B cell (primary cell): ENCODE results near the gene TMPRSS13. TPM values are rescaled to one million over a fixed set of nuclear protein-coding genes. Genes with fewer than 3 reads are reported as not detected.

Experiments
- ATAC-seq: fragments of 200-7000 bp; cut with Tn5 transposase; one replicate; pipeline ENCODE4 v1.10.0; 2021; ENCODE audit warnings: low read depth, mild to moderate bottlenecking, moderate number of reproducible peaks, moderate library complexity
- CTCF ChIA-PET: fragments of 350-600 bp; sonication (Branson Sonifier 250); formaldehyde crosslinking; loops from one replicate; lab custom pipeline; 2021; ENCODE audit warnings: antibody characterized with exemption, inconsistent platforms; lab: Charles Lee
- POLR2A ChIA-PET: fragments of 350-600 bp; sonication (Branson Sonifier 250); formaldehyde crosslinking; loops from one replicate; lab custom pipeline; 2021; ENCODE audit warnings: antibody characterized with exemption; lab: Charles Lee
- DNase-seq: peaks from one replicate; pipeline ENCODE4 v3.0.0; 2013
- H2AFZ ChIP-seq: 2 replicates; pipeline ENCODE4 v1.6.1; 2012; ENCODE audit warnings: mild to moderate bottlenecking, low read depth, low read length; ENCODE audit not compliant: insufficient read depth, poor library complexity, severe bottlenecking
- H3K27ac ChIP-seq, 2 donors: 1 replicate in 1 of 2; 2 replicates in 1 of 2; pipeline ENCODE4 v1.5.1; 2012 to 2013; ENCODE audit warnings: low read length in 2 of 2, mild to moderate bottlenecking in 2 of 2, moderate library complexity in 1 of 2
- H3K27me3 ChIP-seq, 4 experiments: fragments of 200-600 bp in 1 of 4; sonication (generic) in 1 of 4; replicated peaks in 1 of 4; 1 replicate in 2 of 4; 2 replicates in 2 of 4; pipeline versions ENCODE4 v1.6.1 to v1.7.0; 2013 to 2016; ENCODE audit warnings: low read length in 3 of 4, mild to moderate bottlenecking in 2 of 4, mixed read lengths in 1 of 4, moderate library complexity in 1 of 4; ENCODE audit not compliant: insufficient read depth in 4 of 4, control insufficient read depth in 3 of 4; ENCODE audit errors: control extremely low read depth in 1 of 4
- H3K36me3 ChIP-seq, 2 experiments: replicated peaks in 1 of 2; 1 replicate in 1 of 2; 2 replicates in 1 of 2; pipeline versions ENCODE4 v1.6.1 to v1.7.1; 2013; ENCODE audit warnings: low read length in 1 of 2; ENCODE audit not compliant: insufficient read depth in 2 of 2, control insufficient read depth in 1 of 2; ENCODE audit errors: control extremely low read depth in 1 of 2, extremely low read depth in 1 of 2
- H3K4me1 ChIP-seq, 2 donors: fragments of 200-600 bp in 1 of 2; sonication (generic) in 1 of 2; 1 replicate in 1 of 2; 2 replicates in 1 of 2; pipeline versions ENCODE4 v1.5.1 to v1.6.1; 2013 to 2017; ENCODE audit warnings: low read length in 2 of 2; ENCODE audit not compliant: control insufficient read depth in 2 of 2, insufficient read depth in 2 of 2
- H3K4me2 ChIP-seq: replicated peaks from 2 replicates; pipeline ENCODE3; 2012; ENCODE audit warnings: mild to moderate bottlenecking, low read depth, low read length; ENCODE audit not compliant: poor library complexity, severe bottlenecking
- H3K4me3 ChIP-seq, 5 experiments: fragments of 200-600 bp in 1 of 5; sonication (generic) in 1 of 5; 1 replicate in 3 of 5; 2 replicates in 2 of 5; pipeline versions ENCODE4 v1.5.1 to v1.7.0; 2011 to 2016; ENCODE audit warnings: low read length in 4 of 5, mild to moderate bottlenecking in 4 of 5, low read depth in 2 of 5, control low read depth in 1 of 5, moderate library complexity in 1 of 5; ENCODE audit not compliant: insufficient read depth in 1 of 5; ENCODE audit errors: control extremely low read depth in 1 of 5, extremely low read depth in 1 of 5
- H3K79me2 ChIP-seq: fragments of 200-600 bp; sonication (generic); one replicate; pipeline ENCODE4 v1.6.0; 2016; ENCODE audit warnings: low read length; ENCODE audit not compliant: control insufficient read depth, insufficient read depth
- H3K9ac ChIP-seq: fragments of 200-600 bp; sonication (generic); 2 replicates; pipeline ENCODE4 v1.6.1; 2017; ENCODE audit warnings: mild to moderate bottlenecking, low read length, moderate library complexity
- H3K9me3 ChIP-seq, 3 donors: one replicate each; pipeline versions ENCODE4 v1.6.1 to v1.7.1; 2013; ENCODE audit warnings: low read length in 2 of 3; ENCODE audit not compliant: control insufficient read depth in 2 of 3, insufficient read depth in 1 of 3; ENCODE audit errors: control extremely low read depth in 1 of 3
- H4K20me1 ChIP-seq: 2 replicates; pipeline ENCODE4 v1.6.0; 2012; ENCODE audit warnings: mild to moderate bottlenecking, low read length; ENCODE audit not compliant: insufficient read depth, control insufficient read depth, poor library complexity, severe bottlenecking
- H3K27ac Mint-ChIP-seq: one replicate; pipeline ENCODE4 v1.8.0; 2021; ENCODE audit warnings: mixed read lengths
- H3K27me3 Mint-ChIP-seq: one replicate; pipeline ENCODE4 v1.8.0; 2021; ENCODE audit warnings: mixed read lengths
- H3K4me1 Mint-ChIP-seq: one replicate; pipeline ENCODE4 v1.8.0; 2021; ENCODE audit warnings: mixed read lengths
- H3K4me3 Mint-ChIP-seq: one replicate; pipeline ENCODE4 v1.8.0; 2021; ENCODE audit warnings: mixed read lengths
- H3K9me3 Mint-ChIP-seq: one replicate; pipeline ENCODE4 v1.8.0; 2022; ENCODE audit warnings: mixed read lengths; ENCODE audit not compliant: insufficient read depth
- EZH2 ChIP-seq: IDR thresholded peaks from 2 replicates; pipeline ENCODE4 v1.6.1; 2012; ENCODE audit warnings: borderline replicate concordance, low read depth, mild to moderate bottlenecking, moderate library complexity, low read length; ENCODE audit not compliant: insufficient read depth, poor library complexity, severe bottlenecking
- WGBS: methylation state at CpG from one replicate; pipeline ENCODE4 v1.1.5; 2013; ENCODE audit warnings: missing lambda C conversion rate; ENCODE audit not compliant: insufficient coverage; 5-methylcytosine and 5-hydroxymethylcytosine counted together
- intact Hi-C: fragments of 100-400 bp; cut with micrococcal nuclease; formaldehyde crosslinking; loops from one replicate; pipeline ENCODE4 v1.10.0; 2022
- polyA plus RNA-seq: library from polyadenylated mRNA; depleted of rRNA; stranded (reverse); fragments of >200 nt; gene quantifications from 2 replicates; pipeline ENCODE4 v1.2.3, GENCODE V29; 2012
- total RNA-seq, 2 donors: library from RNA; stranded (reverse); fragments of 120-200 nt in 1 of 2; gene quantifications; 1 replicate in 1 of 2; 2 replicates in 1 of 2; pipeline versions ENCODE4 v1.2.3 to v1.2.4, GENCODE V29; 2013 to 2022
- TF ChIP-seq, protein P1 (sequence below): fragments of 200-600 bp; IDR thresholded peaks from one replicate; pipeline ENCODE4 v1.8.0; 2022; ENCODE audit warnings: antibody characterized with exemption, mild to moderate bottlenecking

Gene TMPRSS13
- total and polyA plus RNA-seq, 2 donors (not counting 1 experiment from before 2014, with no cell fraction given): 2.4 to 8.0 TPM

DNA sequence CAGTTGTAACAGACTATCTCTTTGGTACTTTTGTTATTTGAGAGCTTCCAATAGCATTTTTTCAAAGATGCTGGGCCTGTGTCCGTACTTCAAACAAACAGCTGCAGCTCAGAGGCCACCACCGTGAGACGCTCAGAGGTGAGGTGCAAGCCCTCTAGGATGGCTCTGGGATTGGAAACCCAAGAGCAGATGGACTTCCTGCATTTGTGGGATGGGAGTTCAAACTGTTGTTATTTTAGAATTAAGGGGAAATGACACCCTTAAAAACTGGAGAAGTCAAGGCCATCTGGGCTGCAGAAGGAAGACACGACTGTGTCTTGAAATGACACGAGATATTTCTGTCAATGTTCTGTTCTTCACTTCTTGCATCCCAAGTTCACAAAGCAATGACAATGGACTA is 47.8 kb upstream of the TMPRSS13 start:
- Histone ChIP-seq H3K79me2 (peaks cover 3% of the 10 kb centered on the region), H3K9me3 (peaks cover 0 to 6% (median 0%) of the 10 kb centered on the region in 3 donors), H3K27me3 (no peaks in the 10 kb centered on the region), H3K4me1 (peaks cover 26 to 47% of the 10 kb centered on the region in 2 donors), H3K9ac (no peak overlapping the region), H4K20me1 (no peaks in the 10 kb centered on the region), H3K36me3 (peaks cover 0 to 2% of the 10 kb centered on the region in 2 experiments), H3K4me2 (no peak overlapping the region), H2AFZ (no peak overlapping the region), H3K27ac (no peak overlapping the region), H3K4me3 (no peak overlapping the region)
- WGBS: 13% methylated on average over 5 of the region's 5 CpGs
- no peak overlapping the region for H3K4me3 Mint-ChIP-seq
- ChIA-PET POLR2A (interaction anchor here (1.6 to 1.8 kb wide), 2 partner anchors 10 to 16 kb away, joined by 3 to 11 read pairs; partner anchors contain the start of gene IL10RA), CTCF (interaction anchor here (0.6 to 8.1 kb wide), 4 partner anchors 25 to 162 kb away, joined by 3 to 60 read pairs (median 19); no protein-coding TSS in a partner anchor)
- TF ChIP-seq, protein P1, sequence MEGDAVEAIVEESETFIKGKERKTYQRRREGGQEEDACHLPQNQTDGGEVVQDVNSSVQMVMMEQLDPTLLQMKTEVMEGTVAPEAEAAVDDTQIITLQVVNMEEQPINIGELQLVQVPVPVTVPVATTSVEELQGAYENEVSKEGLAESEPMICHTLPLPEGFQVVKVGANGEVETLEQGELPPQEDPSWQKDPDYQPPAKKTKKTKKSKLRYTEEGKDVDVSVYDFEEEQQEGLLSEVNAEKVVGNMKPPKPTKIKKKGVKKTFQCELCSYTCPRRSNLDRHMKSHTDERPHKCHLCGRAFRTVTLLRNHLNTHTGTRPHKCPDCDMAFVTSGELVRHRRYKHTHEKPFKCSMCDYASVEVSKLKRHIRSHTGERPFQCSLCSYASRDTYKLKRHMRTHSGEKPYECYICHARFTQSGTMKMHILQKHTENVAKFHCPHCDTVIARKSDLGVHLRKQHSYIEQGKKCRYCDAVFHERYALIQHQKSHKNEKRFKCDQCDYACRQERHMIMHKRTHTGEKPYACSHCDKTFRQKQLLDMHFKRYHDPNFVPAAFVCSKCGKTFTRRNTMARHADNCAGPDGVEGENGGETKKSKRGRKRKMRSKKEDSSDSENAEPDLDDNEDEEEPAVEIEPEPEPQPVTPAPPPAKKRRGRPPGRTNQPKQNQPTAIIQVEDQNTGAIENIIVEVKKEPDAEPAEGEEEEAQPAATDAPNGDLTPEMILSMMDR: no peak
- no peak for TF ChIP-seq EZH2
- no peak overlapping the region for H3K27ac Mint-ChIP-seq
- no peaks in the 10 kb centered on the region for H3K27me3 Mint-ChIP-seq
- peaks cover 59% of the 10 kb centered on the region for H3K4me1 Mint-ChIP-seq
- DNase-seq: no peak
- no peak for ATAC-seq
- H3K9me3 Mint-ChIP-seq: no peaks in the 10 kb centered on the region
- intact Hi-C loops: no loop called here

DNA sequence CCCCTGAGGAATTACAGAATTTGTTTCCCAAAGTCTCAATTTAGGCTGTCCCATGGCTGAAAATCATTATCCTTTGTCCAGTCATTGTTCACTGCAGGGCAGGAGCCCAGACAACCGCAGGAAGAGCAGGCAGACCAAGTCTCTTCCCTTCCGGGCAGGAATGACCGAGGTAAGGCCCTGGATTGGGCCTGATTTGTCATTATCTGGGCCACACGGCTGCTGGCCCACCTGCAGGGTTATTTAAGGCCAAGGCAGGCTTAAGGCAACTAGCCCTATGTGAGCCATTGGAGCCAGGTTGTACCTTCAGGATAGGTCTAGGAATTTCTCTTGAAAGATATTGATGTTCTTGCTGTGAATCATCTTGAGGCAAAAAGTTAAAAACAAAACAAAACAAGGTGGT is 47.2 kb upstream of the TMPRSS13 start:
- Histone ChIP-seq H3K4me2 (no peak overlapping the region), H3K27me3 (no peaks in the 10 kb centered on the region), H4K20me1 (no peaks in the 10 kb centered on the region), H2AFZ (no peak overlapping the region), H3K36me3 (peaks cover 0 to 2% of the 10 kb centered on the region in 2 experiments), H3K9ac (no peak overlapping the region), H3K4me3 (no peak overlapping the region), H3K27ac (no peak overlapping the region), H3K79me2 (peaks cover 3% of the 10 kb centered on the region), H3K4me1 (peaks cover 26 to 47% of the 10 kb centered on the region in 2 donors), H3K9me3 (peaks cover 0 to 6% (median 0%) of the 10 kb centered on the region in 3 donors)
- ChIA-PET POLR2A (interaction anchor here (1.6 to 1.8 kb wide), 2 partner anchors 11 to 16 kb away, joined by 3 to 11 read pairs; partner anchors contain the start of gene IL10RA), CTCF (interaction anchor here (0.6 to 8.1 kb wide), 4 partner anchors 25 to 161 kb away, joined by 3 to 60 read pairs (median 19); no protein-coding TSS in a partner anchor)
- Mint-ChIP-seq H3K4me1 (peaks cover 56% of the 10 kb centered on the region), H3K27ac (peak overlapping the region; percentile 26), H3K27me3 (no peaks in the 10 kb centered on the region), H3K4me3 (no peak overlapping the region), H3K9me3 (no peaks in the 10 kb centered on the region)
- intact Hi-C loops: no loop called here
- TF ChIP-seq EZH2: no peak
- TF ChIP-seq, protein P1: no peak
- 91% methylated on average over 4 of the region's 4 CpGs for WGBS
- ATAC-seq: no peak
- DNase-seq: no peak
